ENCODE data around the gene PLBD2. TPM values are rescaled to one million over a fixed set of nuclear protein-coding genes. Genes with fewer than 3 reads are reported as not detected.

Gene PLBD2
- total RNA-seq, 1 experiment from 2014 or later: 31.4 TPM

DNA sequence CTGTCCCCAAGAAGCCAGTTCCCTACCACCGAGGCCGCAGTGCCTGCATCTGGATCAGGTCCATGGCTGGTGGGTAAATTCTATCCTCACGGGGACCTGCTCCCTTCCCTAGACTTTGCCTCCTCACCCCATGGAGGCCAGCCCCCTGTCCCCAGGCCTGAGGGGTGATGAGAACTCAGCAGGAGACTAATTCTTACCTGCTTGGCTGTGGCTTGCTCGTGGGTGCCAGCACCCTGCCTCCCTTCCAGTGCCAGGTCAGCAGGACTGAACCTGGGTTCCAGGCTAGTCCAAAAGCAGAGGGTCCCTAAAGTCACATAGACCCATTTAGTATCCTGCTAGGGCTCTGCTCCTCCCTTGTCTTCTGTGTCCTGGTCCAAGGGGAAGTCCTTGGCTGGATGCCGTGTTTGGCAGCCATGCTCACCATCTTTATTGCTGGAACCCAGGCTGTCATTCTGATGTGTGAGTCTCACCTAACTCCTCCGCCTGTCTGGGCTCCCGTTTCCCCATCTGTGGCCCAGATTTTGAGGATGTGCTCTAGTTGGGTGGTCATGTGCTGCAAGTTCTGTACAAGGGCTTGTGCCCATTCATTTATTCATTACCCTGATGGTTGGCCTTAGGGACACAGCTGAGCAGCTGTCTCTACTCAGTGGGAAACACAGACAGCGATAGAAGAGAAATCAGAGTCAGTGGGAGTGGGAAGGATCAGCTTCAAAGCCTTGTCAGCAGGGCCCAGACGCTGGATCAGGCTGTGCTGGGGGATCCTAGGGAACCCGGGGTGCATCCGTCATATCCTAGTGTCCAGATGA, 949 bp downstream of the PLBD2 start:
- Histone ChIP-seq H3K23ac (ENCODE audit: insufficient read length, low read depth, low read length) (no peak overlapping the region), H3K14ac (ENCODE audit: insufficient read depth, low read length) (no peak overlapping the region), H3K9ac (ENCODE audit: extremely low read depth, insufficient read length, low read length) (peak overlapping the region; percentile 61), H2BK5ac (ENCODE audit: insufficient read length, low read length) (no peak overlapping the region), H3K56ac (ENCODE audit: insufficient read length, low read depth, low read length) (no peak overlapping the region), H4K5ac (ENCODE audit: insufficient read length, low read depth, low read length) (no peak overlapping the region), H3K9me3 (ENCODE audit: control insufficient read depth, low read depth, low read length) (no peaks in the 10 kb centered on the region), H2BK20ac (ENCODE audit: low read depth, low read length, poor library complexity, severe bottlenecking) (no peak overlapping the region), H3K79me1 (ENCODE audit: insufficient read depth, low read depth, low read length, poor library complexity, severe bottlenecking) (peaks cover 6% of the 10 kb centered on the region), H2BK15ac (ENCODE audit: low read depth, low read length) (no peak overlapping the region), H3K27ac (ENCODE audit: insufficient read length, low read depth, low read length) (no peak overlapping the region), H3K4me2 (ENCODE audit: insufficient read depth, insufficient read length, low read length) (peak overlapping the region; percentile 46), H3K27me3 (ENCODE audit: insufficient read depth, low read length) (no peaks in the 10 kb centered on the region), H3K4ac (ENCODE audit: low read depth, low read length) (no peak overlapping the region), H4K8ac (replicated peaks; ENCODE audit: insufficient read length, low read depth, low read length) (no peak overlapping the region), H2BK120ac (ENCODE audit: low read depth, low read length, poor library complexity, severe bottlenecking) (no peak overlapping the region), H3K23me2 (ENCODE audit: insufficient read length, low read depth, low read length, poor library complexity, severe bottlenecking) (peaks cover 7% of the 10 kb centered on the region), H3K4me1 (ENCODE audit: insufficient read depth, low read length) (peaks cover 5% of the 10 kb centered on the region; the same call in 1 of the 2 replicates), H4K91ac (ENCODE audit: insufficient read length, low read depth, low read length) (no peak overlapping the region), H3T11ph (ENCODE audit: low read length) (no peak overlapping the region), H3K18ac (ENCODE audit: insufficient read length, low read depth, low read length) (no peak overlapping the region), H4K20me1 (ENCODE audit: control insufficient read depth, insufficient read depth, insufficient read length) (no peaks in the 10 kb centered on the region), H3K79me2 (ENCODE audit: insufficient read depth, low read length) (no peaks in the 10 kb centered on the region), H2AFZ (ENCODE audit: low read length) (no peak overlapping the region), H2BK12ac (ENCODE audit: insufficient read length, low read depth, low read length) (no peak overlapping the region), H2AK5ac (ENCODE audit: insufficient read length, low read length) (no peak overlapping the region)
- Mint-ChIP-seq H3K4me1 (peaks cover 10 to 18% of the 10 kb centered on the region in 2 experiments), H3K9me3 (no peaks in the 10 kb centered on the region; a peak in 1 of 5 replicates), H3K27ac (peak overlapping the region in 2 of 3 experiments; percentile 28 to 70; a peak in 2 of 7 replicates), H3K4me3 (peak overlapping the region; percentile 79 to 90), H3K27me3 (ENCODE audit: low read depth) (no peaks in the 10 kb centered on the region), H3K36me3 (ENCODE audit: insufficient read depth in 1 of 3, low read depth in 3 of 3) (peaks cover 4 to 9% (median 7%) of the 10 kb centered on the region in 3 experiments; a peak in 5 of 7 replicates)
- no CpG with 5 or more reads among the region's 11 CpGs for WGBS (ENCODE audit: extremely low coverage, insufficient read length, low lambda C conversion rate)
- DNase-seq: no peak
- TF ChIP-seq, protein P1, sequence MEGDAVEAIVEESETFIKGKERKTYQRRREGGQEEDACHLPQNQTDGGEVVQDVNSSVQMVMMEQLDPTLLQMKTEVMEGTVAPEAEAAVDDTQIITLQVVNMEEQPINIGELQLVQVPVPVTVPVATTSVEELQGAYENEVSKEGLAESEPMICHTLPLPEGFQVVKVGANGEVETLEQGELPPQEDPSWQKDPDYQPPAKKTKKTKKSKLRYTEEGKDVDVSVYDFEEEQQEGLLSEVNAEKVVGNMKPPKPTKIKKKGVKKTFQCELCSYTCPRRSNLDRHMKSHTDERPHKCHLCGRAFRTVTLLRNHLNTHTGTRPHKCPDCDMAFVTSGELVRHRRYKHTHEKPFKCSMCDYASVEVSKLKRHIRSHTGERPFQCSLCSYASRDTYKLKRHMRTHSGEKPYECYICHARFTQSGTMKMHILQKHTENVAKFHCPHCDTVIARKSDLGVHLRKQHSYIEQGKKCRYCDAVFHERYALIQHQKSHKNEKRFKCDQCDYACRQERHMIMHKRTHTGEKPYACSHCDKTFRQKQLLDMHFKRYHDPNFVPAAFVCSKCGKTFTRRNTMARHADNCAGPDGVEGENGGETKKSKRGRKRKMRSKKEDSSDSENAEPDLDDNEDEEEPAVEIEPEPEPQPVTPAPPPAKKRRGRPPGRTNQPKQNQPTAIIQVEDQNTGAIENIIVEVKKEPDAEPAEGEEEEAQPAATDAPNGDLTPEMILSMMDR (conservative IDR thresholded peaks at IDR 0.05): no peak
